Esophagus (tissue), 2 donors: Measurements from ENCODE around the gene TNNI2. TPM values are rescaled to one million over a fixed set of nuclear protein-coding genes. Genes with fewer than 3 reads are reported as not detected.
A peak's percentile ranks its signal among the peaks of the same experiment; 100 is the strongest.
"Not testable (repeated sequence)": the region's sequence is repeated elsewhere in the genome, so short reads cannot be mapped to it uniquely, and the experiment has no call there.

ENCODE experiments used
- H3K27ac ChIP-seq, 2 donors: one replicate each; pipeline ENCODE4 v1.5.1; 2013; ENCODE audit warnings: low read depth in 2 of 2, mild to moderate bottlenecking in 2 of 2, inconsistent platforms in 1 of 2, low read length in 1 of 2, moderate library complexity in 1 of 2
- H3K27me3 ChIP-seq, 2 donors: one replicate each; pipeline ENCODE4 v1.6.1; 2013; ENCODE audit warnings: low read length in 2 of 2, control low read depth in 1 of 2, mild to moderate bottlenecking in 1 of 2; ENCODE audit not compliant: insufficient read depth in 2 of 2, control insufficient read depth in 1 of 2
- H3K36me3 ChIP-seq, 2 donors: one replicate each; pipeline ENCODE4 v1.6.1; 2013; ENCODE audit warnings: low read length in 1 of 2; ENCODE audit not compliant: control insufficient read depth in 2 of 2, insufficient read depth in 2 of 2
- H3K4me1 ChIP-seq, 2 donors: one replicate each; pipeline ENCODE4 v1.6.1; 2013; ENCODE audit warnings: low read length in 1 of 2; ENCODE audit not compliant: control insufficient read depth in 2 of 2, insufficient read depth in 2 of 2
- H3K4me3 ChIP-seq, 2 donors: one replicate each; pipeline ENCODE4 v1.5.1; 2013; ENCODE audit warnings: low read length in 2 of 2, mild to moderate bottlenecking in 2 of 2, low read depth in 1 of 2, moderate library complexity in 1 of 2
- H3K9me3 ChIP-seq, 2 donors: one replicate each; pipeline ENCODE4 v1.6.1; 2013; ENCODE audit warnings: mild to moderate bottlenecking in 2 of 2, low read depth in 1 of 2, low read length in 1 of 2, moderate library complexity in 1 of 2; ENCODE audit not compliant: control insufficient read depth in 2 of 2, insufficient read depth in 1 of 2
- WGBS, 2 donors: extraction: QIAGEN DNeasy Blood & Tissue Kit; methylation state at CpG; one replicate each; pipeline ENCODE4 v1.1.7; 2013; 5-methylcytosine and 5-hydroxymethylcytosine counted together
- polyA plus RNA-seq, 2 donors: library from polyadenylated mRNA; stranded (reverse); fragments of 200-250 nt; gene quantifications; one replicate each; pipeline ENCODE4 v1.2.3, GENCODE V29; 2013
- donor health status: healthy with polysubstance abuse.
- donor health status: Bipolar disorder and iron deficiency.

The TNNI2 gene
- polyA plus RNA-seq, 2 donors, result 9.8 to 166 TPM

GRCh38 chr11:1807264-1807995 lies 31.4 kb upstream of the TNNI2 start:
- Histone ChIP-seq H3K4me1 (peaks cover 0 to 2% of the 10 kb centered on the region in 2 donors), H3K36me3 (no peaks in the 10 kb centered on the region), H3K4me3 (no peak overlapping the region), H3K27me3 (no peaks in the 10 kb centered on the region), H3K9me3 (peaks cover 0 to 3% of the 10 kb centered on the region in 2 donors), H3K27ac (no peak overlapping the region)
- WGBS, 2 donors, result 63 to 66% methylated on average over 14 of the region's 14 CpGs

- Histone ChIP-seq H3K36me3 (no peaks in the 10 kb centered on the region), H3K4me1 (no peaks in the 10 kb centered on the region), H3K4me3 (no peak overlapping the region), H3K27me3 (no peaks in the 10 kb centered on the region), H3K9me3 (peaks cover 0 to 5% of the 10 kb centered on the region in 2 donors), H3K27ac (no peak overlapping the region)
- 44 to 55% methylated on average over 10 of the region's 10 CpGs for WGBS, 2 donors
These were observed 28.0 kb upstream of the TNNI2 start for GRCh38 chr11:1810761-1811160.

- Histone ChIP-seq H3K9me3 (peaks cover 0 to 5% of the 10 kb centered on the region in 2 donors), H3K36me3 (no peaks in the 10 kb centered on the region), H3K27me3 (no peaks in the 10 kb centered on the region), H3K27ac (no peak overlapping the region), H3K4me1 (no peaks in the 10 kb centered on the region), H3K4me3 (no peak overlapping the region)
- 86 to 87% methylated on average over 5 of the region's 5 CpGs for WGBS, 2 donors
These were observed 26.5 kb upstream of the TNNI2 start for GRCh38 chr11:1812274-1812673.

- H3K27me3 ChIP-seq, result no peaks in the 10 kb centered on the region
- 86 to 91% methylated on average over 15 of the region's 15 CpGs for WGBS, 2 donors
- no peaks in the 10 kb centered on the region for H3K4me1 ChIP-seq
- H3K4me3 ChIP-seq, result no peak overlapping the region
- no peaks in the 10 kb centered on the region for H3K36me3 ChIP-seq
- peaks cover 0 to 5% of the 10 kb centered on the region in 2 donors for H3K9me3 ChIP-seq
- no peak overlapping the region for H3K27ac ChIP-seq
These were observed 26.0 kb upstream of the TNNI2 start for GRCh38 chr11:1812801-1813200.

- H3K27me3 ChIP-seq, H3K4me1 ChIP-seq, H3K36me3 ChIP-seq, H3K4me3 ChIP-seq, H3K9me3 ChIP-seq, H3K27ac ChIP-seq: not testable (repeated sequence)
- WGBS, 2 donors, result 88 to 94% methylated on average over 9 of the region's 9 CpGs
These were observed 25.4 kb upstream of the TNNI2 start for GRCh38 chr11:1813356-1813755.

- Histone ChIP-seq H3K27ac (no peak overlapping the region), H3K36me3 (no peaks in the 10 kb centered on the region), H3K9me3 (peaks cover 6 to 14% of the 10 kb centered on the region in 2 donors), H3K27me3 (no peaks in the 10 kb centered on the region), H3K4me1 (no peaks in the 10 kb centered on the region), H3K4me3 (no peak overlapping the region)
- WGBS, 2 donors, result 86 to 87% methylated on average over 10 of the region's 10 CpGs
These were observed 24.1 kb upstream of the TNNI2 start for GRCh38 chr11:1814691-1815090.

GRCh38 chr11:1815311-1815710 lies 23.5 kb upstream of the TNNI2 start:
- Histone ChIP-seq H3K4me1 (no peaks in the 10 kb centered on the region), H3K9me3 (peaks cover 6 to 14% of the 10 kb centered on the region in 2 donors), H3K27me3 (no peaks in the 10 kb centered on the region), H3K27ac (no peak overlapping the region), H3K4me3 (no peak overlapping the region), H3K36me3 (no peaks in the 10 kb centered on the region)
- 89 to 93% methylated on average over 8 of the region's 8 CpGs for WGBS, 2 donors

- Histone ChIP-seq H3K4me3 (no peak overlapping the region), H3K9me3 (peaks cover 6 to 14% of the 10 kb centered on the region in 2 donors), H3K36me3 (no peaks in the 10 kb centered on the region), H3K27me3 (no peaks in the 10 kb centered on the region), H3K4me1 (peaks cover 0 to 2% of the 10 kb centered on the region in 2 donors), H3K27ac (no peak overlapping the region)
- WGBS, 2 donors, result 86 to 87% methylated on average over 5 to 7 of the region's 7 CpGs
These were observed 23.0 kb upstream of the TNNI2 start for GRCh38 chr11:1815751-1816150.

GRCh38 chr11:1817000-1817399 lies 21.8 kb upstream of the TNNI2 start:
- Histone ChIP-seq H3K36me3 (no peaks in the 10 kb centered on the region), H3K4me1 (peaks cover 0 to 3% of the 10 kb centered on the region in 2 donors), H3K27ac (no peak overlapping the region), H3K9me3 (peaks cover 6 to 13% of the 10 kb centered on the region in 2 donors), H3K4me3 (no peak overlapping the region), H3K27me3 (no peaks in the 10 kb centered on the region)
- WGBS, 2 donors, result 85 to 89% methylated on average over 5 of the region's 5 CpGs

GRCh38 chr11:1817511-1817910 lies 21.3 kb upstream of the TNNI2 start:
- Histone ChIP-seq H3K4me3 (no peak overlapping the region), H3K4me1 (peaks cover 0 to 3% of the 10 kb centered on the region in 2 donors), H3K36me3 (no peaks in the 10 kb centered on the region), H3K27me3 (no peaks in the 10 kb centered on the region), H3K9me3 (peaks cover 6 to 11% of the 10 kb centered on the region in 2 donors), H3K27ac (peak overlapping the region in 1 of 2 donors; percentile 29)
- WGBS, 2 donors, result 37 to 40% methylated on average over 1 of the region's 1 CpG
